Mesenchymal stem cell (in vitro differentiated cells and primary cell): Measurements from ENCODE around the gene SULT1A2.
"Not testable (repeated sequence)": the region's sequence is repeated elsewhere in the genome, so short reads cannot be mapped to it uniquely, and the experiment has no call there.

Experiments
- DNase-seq: peaks from one replicate; pipeline ENCODE4 v3.0.0-alpha.2; 2013
- H2AFZ ChIP-seq: one replicate; pipeline ENCODE4 v1.6.1; 2013; ENCODE audit warnings: low read depth, mild to moderate bottlenecking, control low read depth, inconsistent platforms, low read length, moderate library complexity
- H2AK5ac ChIP-seq: 2 replicates; pipeline ENCODE4 v1.6.1; 2013; ENCODE audit warnings: low read length, moderate library complexity, mild to moderate bottlenecking, inconsistent platforms; ENCODE audit not compliant: severe bottlenecking
- H2BK120ac ChIP-seq: one replicate; pipeline ENCODE4 v1.6.1; 2013; ENCODE audit warnings: low read depth, mild to moderate bottlenecking, inconsistent platforms, low read length, moderate library complexity
- H2BK12ac ChIP-seq, 2 experiments: one replicate each; pipeline ENCODE4 v1.6.1; 2013; ENCODE audit warnings: inconsistent platforms in 2 of 2, low read length in 2 of 2, mild to moderate bottlenecking in 2 of 2, moderate library complexity in 2 of 2, control low read depth in 1 of 2
- H2BK15ac ChIP-seq: one replicate; pipeline ENCODE4 v1.6.1; 2013; ENCODE audit warnings: mild to moderate bottlenecking, low read depth, inconsistent platforms; ENCODE audit not compliant: poor library complexity, severe bottlenecking
- H2BK5ac ChIP-seq: 2 replicates; pipeline ENCODE4 v1.6.1; 2013; ENCODE audit warnings: low read depth, mild to moderate bottlenecking, low read length, control low read depth, inconsistent platforms; ENCODE audit not compliant: poor library complexity, severe bottlenecking
- H3K14ac ChIP-seq, 2 experiments: one replicate each; pipeline ENCODE4 v1.6.1; 2013; ENCODE audit warnings: inconsistent platforms in 2 of 2, low read length in 2 of 2, control low read depth in 1 of 2, mild to moderate bottlenecking in 1 of 2, moderate library complexity in 1 of 2
- H3K18ac ChIP-seq, 2 experiments: one replicate each; pipeline ENCODE4 v1.6.1; 2013; ENCODE audit warnings: inconsistent platforms in 2 of 2, low read length in 2 of 2, control low read depth in 1 of 2, low read depth in 1 of 2, mild to moderate bottlenecking in 1 of 2
- H3K23ac ChIP-seq, 2 experiments: one replicate each; pipeline ENCODE4 v1.6.1; 2013; ENCODE audit warnings: inconsistent platforms in 2 of 2, low read length in 2 of 2, mild to moderate bottlenecking in 2 of 2, moderate library complexity in 2 of 2, control low read depth in 1 of 2
- H3K27ac ChIP-seq: 2 replicates; pipeline ENCODE4 v1.5.1; 2013; ENCODE audit warnings: mild to moderate bottlenecking, moderate library complexity, low read length, control low read depth, inconsistent platforms; ENCODE audit not compliant: poor library complexity, severe bottlenecking
- H3K27me3 ChIP-seq, 2 experiments: 2 replicates each; pipeline versions ENCODE4 v1.6.1 to v1.7.0; 2013; ENCODE audit warnings: low read length in 2 of 2, mild to moderate bottlenecking in 2 of 2, moderate library complexity in 2 of 2, control low read depth in 1 of 2, inconsistent platforms in 1 of 2; ENCODE audit not compliant: control insufficient read depth in 1 of 2, insufficient read depth in 1 of 2
- H3K36me3 ChIP-seq, 2 experiments: 2 replicates each; pipeline versions ENCODE4 v1.6.1 to v1.7.0; 2013; ENCODE audit warnings: low read length in 2 of 2, control low read depth in 1 of 2, inconsistent platforms in 1 of 2, low read depth in 1 of 2, mild to moderate bottlenecking in 1 of 2; ENCODE audit not compliant: insufficient read depth in 2 of 2, control insufficient read depth in 1 of 2
- H3K4ac ChIP-seq, 2 experiments: one replicate each; pipeline ENCODE4 v1.6.1; 2013; ENCODE audit warnings: inconsistent platforms in 2 of 2, low read length in 2 of 2, mild to moderate bottlenecking in 2 of 2, moderate library complexity in 2 of 2, control low read depth in 1 of 2, low read depth in 1 of 2
- H3K4me1 ChIP-seq: 2 replicates; pipeline ENCODE4 v1.6.1; 2013; ENCODE audit warnings: low read depth, low read length, control low read depth; ENCODE audit not compliant: control insufficient read depth, insufficient read depth
- H3K4me2 ChIP-seq: 2 replicates; pipeline ENCODE4 v1.6.1; 2013; ENCODE audit warnings: low read length, mild to moderate bottlenecking, inconsistent platforms; ENCODE audit not compliant: poor library complexity, severe bottlenecking
- H3K4me3 ChIP-seq, 2 experiments: 2 replicates each; pipeline versions ENCODE4 v1.5.1 to v1.7.0; 2013; ENCODE audit warnings: low read length in 2 of 2, mild to moderate bottlenecking in 2 of 2, control low read depth in 1 of 2, low read depth in 1 of 2; ENCODE audit not compliant: insufficient read depth in 1 of 2
- H3K79me1 ChIP-seq: replicated peaks from 2 replicates; pipeline ENCODE4 v1.6.1; 2013; ENCODE audit warnings: mild to moderate bottlenecking, control low read depth, low read length, inconsistent platforms; ENCODE audit not compliant: poor library complexity, severe bottlenecking
- H3K9ac ChIP-seq: 2 replicates; pipeline ENCODE4 v1.7.0; 2013; ENCODE audit warnings: mild to moderate bottlenecking, low read length, moderate library complexity
- H3K9me3 ChIP-seq: 2 replicates; pipeline ENCODE4 v1.7.0; 2013; ENCODE audit warnings: mild to moderate bottlenecking, low read length; ENCODE audit not compliant: control insufficient read depth
- H4K8ac ChIP-seq: one replicate; pipeline ENCODE4 v1.6.1; 2013; ENCODE audit warnings: inconsistent platforms, mild to moderate bottlenecking, low read length, moderate library complexity
- H4K91ac ChIP-seq: one replicate; pipeline ENCODE4 v1.6.1; 2013; ENCODE audit warnings: mild to moderate bottlenecking, low read length, inconsistent platforms
- WGBS: methylation state at CpG from one replicate; pipeline ENCODE4 v1.1.7; 2013; ENCODE audit warnings: mixed read lengths; 5-methylcytosine and 5-hydroxymethylcytosine counted together

SULT1A2 gene

DNA sequence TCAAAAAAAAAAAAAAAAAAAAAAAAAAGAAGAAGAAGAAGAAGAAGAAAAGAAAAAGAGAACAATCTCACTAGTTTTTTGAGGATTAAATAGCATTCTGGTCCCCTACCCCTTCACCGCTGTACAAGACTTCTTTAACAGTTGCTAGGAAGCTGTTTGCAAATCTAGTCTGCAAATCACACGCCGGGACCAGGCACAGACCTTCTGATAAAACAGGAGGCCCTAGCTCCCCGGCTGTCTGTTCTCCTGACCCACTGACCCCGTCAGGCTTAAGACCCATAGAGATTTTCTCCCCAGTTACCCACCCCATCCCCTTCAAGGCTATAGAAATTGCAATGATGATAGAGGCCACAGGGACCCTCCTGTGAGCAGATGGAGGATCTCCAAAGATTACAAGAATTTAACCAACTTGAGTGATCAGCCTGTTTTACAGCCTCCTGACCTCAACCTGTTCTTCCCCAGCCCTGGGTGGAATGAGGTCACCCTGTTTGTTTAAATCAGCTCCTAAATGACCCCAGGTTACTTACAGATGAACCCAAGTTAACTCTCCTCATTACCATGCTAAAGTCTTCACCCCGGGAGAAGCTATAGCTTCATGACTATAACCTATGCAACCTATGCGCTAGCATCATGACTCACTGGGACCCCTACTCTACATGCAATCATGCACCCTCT is 24.8 kb upstream of the SULT1A2 start:
- Histone ChIP-seq H3K4ac (no peak overlapping the region), H3K27me3 (peaks cover 4 to 16% of the 10 kb centered on the region in 2 experiments), H3K18ac (no peak overlapping the region), H3K9me3 (no peaks in the 10 kb centered on the region), H3K4me1 (peaks cover 1% of the 10 kb centered on the region), H4K91ac (no peak overlapping the region), H3K36me3 (no peaks in the 10 kb centered on the region), H3K9ac (no peak overlapping the region), H3K79me1 (no peaks in the 10 kb centered on the region), H3K4me3 (no peak overlapping the region), H3K14ac (no peak overlapping the region), H3K27ac (no peak overlapping the region), H2BK15ac (no peak overlapping the region), H2AFZ (no peak overlapping the region), H2BK120ac (no peak overlapping the region), H3K23ac (no peak overlapping the region), H2AK5ac (no peak overlapping the region), H2BK5ac (no peak overlapping the region), H3K4me2 (no peak overlapping the region), H4K8ac (no peak overlapping the region), H2BK12ac (no peak overlapping the region)
- 57% methylated on average over 7 of the region's 7 CpGs for WGBS
- no peak for DNase-seq

DNA sequence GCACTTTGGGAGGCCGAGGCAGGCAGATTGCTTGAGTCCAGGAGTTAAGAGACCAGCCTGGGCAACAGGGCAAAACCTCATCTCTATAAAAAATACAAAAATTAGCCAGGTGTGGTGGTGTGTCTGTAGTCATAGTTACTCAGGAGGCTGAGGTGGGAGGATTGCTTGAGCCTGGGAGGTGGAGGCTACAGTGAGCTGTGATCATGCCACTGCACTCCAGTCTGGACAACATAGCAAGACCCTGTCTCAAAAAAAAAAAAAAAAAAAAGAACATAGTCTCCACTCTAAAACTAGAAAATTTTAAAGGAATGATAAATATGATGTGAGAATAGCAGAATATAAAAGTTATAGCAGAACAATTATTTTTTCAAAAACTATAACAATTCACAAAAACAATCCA is 23.5 kb upstream of the SULT1A2 start:
- not testable (repeated sequence) for H3K14ac ChIP-seq, H3K4me1 ChIP-seq, H3K9ac ChIP-seq, H2BK5ac ChIP-seq, H3K4me2 ChIP-seq, H4K91ac ChIP-seq, H3K36me3 ChIP-seq, DNase-seq, H2AFZ ChIP-seq, H3K4me3 ChIP-seq, H3K9me3 ChIP-seq, H3K27ac ChIP-seq, H2BK15ac ChIP-seq, H2BK12ac ChIP-seq, H2BK120ac ChIP-seq, H3K4ac ChIP-seq, H2AK5ac ChIP-seq, H3K79me1 ChIP-seq, H3K23ac ChIP-seq, H4K8ac ChIP-seq, H3K18ac ChIP-seq
- WGBS, result no CpG with 5 or more reads among the region's 1 CpG
- peaks cover 4 to 19% of the 10 kb centered on the region in 2 experiments for H3K27me3 ChIP-seq

DNA sequence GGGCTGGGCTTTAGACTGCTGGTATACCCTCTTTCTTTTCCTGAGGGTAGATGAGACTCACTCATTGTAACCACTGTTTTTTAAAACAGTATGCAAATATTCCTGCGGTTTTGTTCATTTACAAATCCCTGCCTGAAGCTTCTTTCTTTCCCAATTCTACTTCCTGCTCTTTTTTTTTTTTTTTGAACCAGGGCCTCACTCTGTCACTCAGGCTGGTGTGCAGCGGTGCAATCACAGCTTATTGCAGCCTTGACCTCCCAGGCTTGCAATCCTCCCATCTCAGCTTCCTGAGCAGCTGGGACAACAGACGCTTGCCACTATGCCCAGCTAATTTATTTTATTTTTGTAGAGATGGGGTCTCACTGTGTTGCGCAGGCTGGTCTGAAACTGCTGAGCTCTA is 21.0 kb upstream of the SULT1A2 start:
- Histone ChIP-seq H2AK5ac (no peak overlapping the region), H3K23ac (no peak overlapping the region), H3K4me2 (no peak overlapping the region), H3K18ac (no peak overlapping the region), H2BK5ac (no peak overlapping the region), H3K9ac (no peak overlapping the region), H3K4me1 (no peaks in the 10 kb centered on the region), H4K8ac (no peak overlapping the region), H2BK120ac (no peak overlapping the region), H2AFZ (no peak overlapping the region), H2BK15ac (no peak overlapping the region), H4K91ac (no peak overlapping the region), H3K27me3 (peaks cover 4 to 15% of the 10 kb centered on the region in 2 experiments), H3K27ac (no peak overlapping the region), H3K4ac (no peak overlapping the region), H3K9me3 (no peaks in the 10 kb centered on the region), H3K36me3 (no peaks in the 10 kb centered on the region), H3K79me1 (no peaks in the 10 kb centered on the region), H2BK12ac (no peak overlapping the region), H3K14ac (no peak overlapping the region), H3K4me3 (no peak overlapping the region)
- 41% methylated on average over 4 of the region's 4 CpGs for WGBS
- peak; percentile 63 for DNase-seq

DNA sequence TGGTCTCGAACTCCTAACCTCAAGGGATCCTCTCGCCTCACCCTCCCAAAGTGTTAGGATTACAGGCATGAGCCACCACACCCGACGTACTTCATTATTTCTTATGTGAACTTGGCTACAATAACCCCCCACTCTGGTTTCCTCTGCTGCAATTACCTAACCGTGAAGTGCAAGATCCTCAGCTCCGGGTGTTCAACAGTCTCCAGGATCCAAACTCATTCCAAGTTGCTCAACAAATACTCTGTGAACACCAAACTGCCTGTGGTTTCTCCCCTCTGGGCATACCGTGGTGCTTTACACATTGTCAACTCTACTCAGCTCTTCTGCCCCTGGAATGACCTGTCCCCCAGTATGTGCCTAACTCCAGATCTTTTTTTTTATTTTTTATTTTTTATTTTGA is 19.8 kb upstream of the SULT1A2 start:
- Histone ChIP-seq H3K4ac (no peak overlapping the region), H3K9me3 (no peaks in the 10 kb centered on the region), H2BK5ac (no peak overlapping the region), H2AFZ (no peak overlapping the region), H4K91ac (no peak overlapping the region), H3K18ac (no peak overlapping the region), H2BK15ac (no peak overlapping the region), H3K79me1 (no peaks in the 10 kb centered on the region), H2BK12ac (no peak overlapping the region), H3K4me3 (no peak overlapping the region), H4K8ac (no peak overlapping the region), H2BK120ac (no peak overlapping the region), H3K23ac (no peak overlapping the region), H3K27ac (no peak overlapping the region), H3K27me3 (peaks cover 4 to 7% of the 10 kb centered on the region in 2 experiments), H3K4me1 (no peaks in the 10 kb centered on the region), H3K14ac (no peak overlapping the region), H2AK5ac (no peak overlapping the region), H3K9ac (no peak overlapping the region), H3K36me3 (no peaks in the 10 kb centered on the region), H3K4me2 (no peak overlapping the region)
- no peak for DNase-seq
- 79% methylated on average over 7 of the region's 7 CpGs for WGBS
